GM12891 (cell line): ENCODE measurements around the gene C9.
"Not testable (repeated sequence)": the region's sequence is repeated elsewhere in the genome, so short reads cannot be mapped to it uniquely, and the experiment has no call there.

Experiments
- DNase-seq: peaks from one replicate; pipeline ENCODE4 v3.0.0; 2011; ENCODE audit warnings: low spot score; ENCODE audit not compliant: insufficient read length
- FAIRE-seq: peaks from 2 replicates; lab custom pipeline; 2011; peaks lifted over from hg19 to GRCh38; lab: Jason Lieb, UNC
- PAX5 ChIP-seq: IDR thresholded peaks from 2 replicates; pipeline ENCODE4 v1.6.1; 2011; ENCODE audit warnings: low read length, moderate library complexity, mild to moderate bottlenecking; ENCODE audit not compliant: insufficient read depth, severe bottlenecking
- POLR2A ChIP-seq: IDR thresholded peaks from 2 replicates; pipeline ENCODE4 v1.6.1; 2011; ENCODE audit warnings: low read depth, low read length, control low read depth
- POLR2AphosphoS5 ChIP-seq: IDR thresholded peaks from 2 replicates; pipeline ENCODE4 v1.6.1; 2011; ENCODE audit warnings: low read depth, low read length, control low read depth
- POU2F2 ChIP-seq: IDR thresholded peaks from 2 replicates; pipeline ENCODE4 v1.6.1; 2011; ENCODE audit warnings: low read depth, mild to moderate bottlenecking, control low read depth, low read length, moderate library complexity
- SPI1 ChIP-seq: IDR thresholded peaks from 2 replicates; pipeline ENCODE4 v1.6.1; 2011; ENCODE audit warnings: low read depth, low read length, control low read depth
- TAF1 ChIP-seq: IDR thresholded peaks from 2 replicates; pipeline ENCODE4 v1.6.1; 2011; ENCODE audit warnings: low read depth, low read length, control low read depth

The C9 gene

GRCh38 chr5:39333104-39333503, 31.2 kb downstream of the C9 start:
- TF ChIP-seq TAF1 (no peak), POLR2AphosphoS5 (no peak), SPI1 (no peak), POU2F2 (no peak)
- no peak for DNase-seq
- FAIRE-seq = no peak

GRCh38 chr5:39331861-39332381, 32.4 kb downstream of the C9 start:
- no peak for FAIRE-seq
- TF ChIP-seq POLR2AphosphoS5 (no peak), SPI1 (no peak), TAF1 (no peak)
- no peak for DNase-seq

GRCh38 chr5:39328731-39329130, 35.6 kb downstream of the C9 start:
- TF ChIP-seq PAX5 (no peak), POU2F2 (no peak), POLR2AphosphoS5 (no peak), TAF1 (no peak), POLR2A (no peak), SPI1 (no peak)
- FAIRE-seq (no peak), DNase-seq (no peak)

GRCh38 chr5:39323542-39323941, 40.8 kb downstream of the C9 start:
- DNase-seq (no peak), FAIRE-seq (no peak)
- no peak for TF ChIP-seq PAX5
- no peak for TF ChIP-seq POU2F2
- no peak for TF ChIP-seq POLR2AphosphoS5
- no peak for TF ChIP-seq POLR2A
- no peak for TF ChIP-seq TAF1
- TF ChIP-seq SPI1 = no peak

GRCh38 chr5:39319395-39319794, 44.9 kb downstream of the C9 start:
- no peak for DNase-seq
- no peak for TF ChIP-seq SPI1
- TF ChIP-seq POLR2A = no peak
- TF ChIP-seq TAF1 = no peak
- no peak for TF ChIP-seq PAX5
- TF ChIP-seq POLR2AphosphoS5 = no peak
- no peak for FAIRE-seq

GRCh38 chr5:39316464-39316863, 47.8 kb downstream of the C9 start:
- DNase-seq, FAIRE-seq: not testable (repeated sequence)

- no peak for FAIRE-seq
- TF ChIP-seq PAX5 = no peak
- no peak for TF ChIP-seq POLR2A
- TF ChIP-seq SPI1 = no peak
- TF ChIP-seq POLR2AphosphoS5 = no peak
- TF ChIP-seq TAF1 = no peak
- TF ChIP-seq POU2F2 = no peak
- DNase-seq = no peak
These were observed 48.3 kb downstream of the C9 start for GRCh38 chr5:39315995-39316394.

- FAIRE-seq (no peak), DNase-seq (no peak)
- TF ChIP-seq POLR2AphosphoS5 = no peak
- no peak for TF ChIP-seq POLR2A
These were observed 49.7 kb downstream of the C9 start for GRCh38 chr5:39314591-39314990.

- FAIRE-seq (no peak), DNase-seq (no peak)
- TF ChIP-seq SPI1 = peak; percentile 54; the same call in 1 of the 2 replicates
- TF ChIP-seq PAX5 = no peak
These were observed 54.8 kb downstream of the C9 start for GRCh38 chr5:39309534-39309933.

- peak; percentile 77 for TF ChIP-seq SPI1
- TF ChIP-seq PAX5 = no peak
- TF ChIP-seq POLR2A = no peak
- FAIRE-seq (no peak), DNase-seq (no peak)
These were observed 61.8 kb downstream of the C9 start for GRCh38 chr5:39302472-39302871.

GRCh38 chr5:39301406-39301805, 62.9 kb downstream of the C9 start:
- FAIRE-seq (no peak), DNase-seq (no peak)
- TF ChIP-seq SPI1 = no peak
- no peak for TF ChIP-seq TAF1
- no peak for TF ChIP-seq PAX5
- TF ChIP-seq POLR2A = no peak
- no peak for TF ChIP-seq POU2F2
- TF ChIP-seq POLR2AphosphoS5 = no peak

GRCh38 chr5:39299962-39300361, 64.3 kb downstream of the C9 start:
- FAIRE-seq (no peak), DNase-seq (no peak)
- no peak for TF ChIP-seq TAF1
- TF ChIP-seq PAX5 = no peak
- TF ChIP-seq POLR2A = no peak
- TF ChIP-seq POU2F2 = no peak
- TF ChIP-seq SPI1 = no peak
- TF ChIP-seq POLR2AphosphoS5 = no peak
